GM12878 (cell line): ENCODE data around the gene HGS. TPM values are rescaled to one million over a fixed set of nuclear protein-coding genes. Genes with fewer than 3 reads are reported as not detected.

Source experiments
- ATAC-seq: fragments of 200-7000 bp; cut with Tn5 transposase; 3 replicates; pipeline ENCODE4 v1.9.1; 2020; ENCODE audit warnings: mild to moderate bottlenecking, moderate library complexity
- BruUV-seq: library from RNA; stranded (reverse); fragments of 400-500 nt; replicated peaks from 2 replicates; lab custom pipeline; 2021; lab: Mats Ljungman, UMichigan
- CTCF ChIA-PET: fragments of 300-600 bp; sonication (Branson Sonifier 250); formaldehyde crosslinking; extraction: SDS; loops from one replicate; lab custom pipeline; 2021; ENCODE audit warnings: inconsistent platforms; lab: Yijun Ruan, JAX
- POLR2A ChIA-PET: fragments of 350-600 bp; formaldehyde crosslinking; extraction: SDS; loops from one replicate; lab custom pipeline; 2021; ENCODE audit warnings: inconsistent platforms; lab: Charles Lee
- RAD21 ChIA-PET: fragments of 300-600 bp; sonication (Branson Sonifier 250); formaldehyde crosslinking; loops from one replicate; lab custom pipeline; 2023; ENCODE audit warnings: antibody characterized with exemption; ENCODE audit not compliant: unreplicated experiment; lab: Charles Lee
- SMC1A ChIA-PET: fragments of 300-600 bp; sonication (Branson Sonifier 250); formaldehyde crosslinking; loops from one replicate; lab custom pipeline; 2023; ENCODE audit not compliant: unreplicated experiment, uncharacterized antibody; lab: Charles Lee
- DNase-seq: peaks from one replicate; pipeline ENCODE4 v3.0.0-alpha.2; 2011; ENCODE audit warnings: low read depth, low spot score
- FAIRE-seq: peaks from 3 replicates; lab custom pipeline; 2011; peaks lifted over from hg19 to GRCh38; lab: Jason Lieb, UNC
- H2AFZ ChIP-seq: 2 replicates; pipeline ENCODE4 v1.6.0; 2011; ENCODE audit warnings: low read depth, low read length, control low read depth; ENCODE audit not compliant: control insufficient read depth
- H3K27ac ChIP-seq: 2 replicates; pipeline ENCODE4 v1.5.1; 2011; ENCODE audit warnings: control low read depth; ENCODE audit not compliant: control insufficient read depth, insufficient read depth
- H3K27me3 ChIP-seq, 2 experiments: replicated peaks in 1 of 2; 2 replicates each; pipeline versions ENCODE4 v1.6.0 to v1.6.1; 2011; ENCODE audit warnings: low read length in 1 of 2; ENCODE audit not compliant: control insufficient read depth in 2 of 2, insufficient read depth in 2 of 2
- H3K36me3 ChIP-seq, 2 experiments: 2 replicates each; pipeline ENCODE4 v1.5.1; 2011; ENCODE audit warnings: low read length in 1 of 2; ENCODE audit not compliant: control insufficient read depth in 2 of 2, insufficient read depth in 2 of 2
- H3K4me1 ChIP-seq: 2 replicates; pipeline ENCODE4 v1.6.1; 2011; ENCODE audit warnings: mild to moderate bottlenecking, low read length, moderate library complexity, mixed read lengths; ENCODE audit not compliant: control insufficient read depth, insufficient read depth
- H3K4me2 ChIP-seq: 2 replicates; pipeline ENCODE4 v1.6.0; 2011; ENCODE audit warnings: control low read depth; ENCODE audit not compliant: control insufficient read depth, insufficient read depth
- H3K4me3 ChIP-seq: fragments of 200-600 bp; sonication (generic); 2 replicates; pipeline ENCODE4 v1.5.1; 2016
- H3K79me2 ChIP-seq: 2 replicates; pipeline ENCODE4 v1.6.0; 2011; ENCODE audit warnings: low read length; ENCODE audit not compliant: control insufficient read depth, insufficient read depth
- H3K9ac ChIP-seq: 2 replicates; pipeline ENCODE4 v1.8.0; 2011; ENCODE audit warnings: low read length, control low read depth, mixed read lengths; ENCODE audit not compliant: control insufficient read depth, insufficient read depth
- H3K9me3 ChIP-seq: replicated peaks from 3 replicates; pipeline ENCODE4 v1.5.1; 2011; ENCODE audit warnings: mild to moderate bottlenecking, low read length; ENCODE audit not compliant: control insufficient read depth, insufficient read depth
- H4K20me1 ChIP-seq: 2 replicates; pipeline ENCODE4 v1.6.0; 2011; ENCODE audit not compliant: control insufficient read depth, insufficient read depth
- BRCA1 ChIP-seq: IDR thresholded peaks from 2 replicates; pipeline ENCODE4 v1.6.1; 2011; ENCODE audit warnings: low read depth, low read length, improper control_type of control experiment
- CTCF ChIP-seq, 3 experiments: IDR thresholded peaks in 2 of 3; conservative IDR thresholded peaks in 1 of 3; 2 replicates each; pipeline ENCODE4 v1.5.1; 2011; ENCODE audit warnings: low read depth in 3 of 3, low read length in 3 of 3, mild to moderate bottlenecking in 3 of 3, control low read depth in 2 of 3, moderate library complexity in 2 of 3, inconsistent platforms in 1 of 3, mixed read lengths in 1 of 3; ENCODE audit not compliant: control insufficient read depth in 2 of 3, insufficient read depth in 1 of 3; ENCODE audit errors: extremely low read depth in 1 of 3
- DPF2 ChIP-seq: fragments of 450-650 bp; IDR thresholded peaks from 2 replicates; pipeline ENCODE4 v1.6.1; 2017; ENCODE audit warnings: mild to moderate bottlenecking
- E2F8 ChIP-seq: fragments of 450-650 bp; IDR thresholded peaks from 2 replicates; pipeline ENCODE4 v1.6.1; 2018; ENCODE audit warnings: mild to moderate bottlenecking, low read depth, moderate library complexity; ENCODE audit not compliant: partially characterized antibody
- FOXM1 ChIP-seq: IDR thresholded peaks from 2 replicates; pipeline ENCODE4 v1.6.1; 2012; ENCODE audit warnings: low read depth, mild to moderate bottlenecking, inconsistent platforms, low read length, moderate library complexity
- IRF3 ChIP-seq: fragments of 450-650 bp; IDR thresholded peaks from 2 replicates; pipeline ENCODE4 v1.6.1; 2014; ENCODE audit warnings: mild to moderate bottlenecking
- MEF2B ChIP-seq: fragments of 450-650 bp; IDR thresholded peaks from 2 replicates; pipeline ENCODE4 v1.6.1; 2018; ENCODE audit warnings: mild to moderate bottlenecking, moderate library complexity; ENCODE audit not compliant: partially characterized antibody, poor library complexity, severe bottlenecking
- RB1 ChIP-seq: fragments of 450-650 bp; formaldehyde crosslinking; IDR thresholded peaks from 2 replicates; pipeline ENCODE4 v1.6.1; 2017; ENCODE audit warnings: mild to moderate bottlenecking, borderline replicate concordance
- SMAD1 ChIP-seq: fragments of 450-650 bp; IDR thresholded peaks from 2 replicates; pipeline ENCODE4 v1.6.1; 2018; ENCODE audit warnings: mild to moderate bottlenecking, low read depth; ENCODE audit not compliant: partially characterized antibody
- SMARCA5 ChIP-seq: fragments of 450-650 bp; IDR thresholded peaks from 2 replicates; pipeline ENCODE4 v1.6.1; 2017; ENCODE audit warnings: mild to moderate bottlenecking
- ZNF207 ChIP-seq: fragments of 450-650 bp; IDR thresholded peaks from 2 replicates; pipeline ENCODE4 v1.6.1; 2014; ENCODE audit warnings: antibody characterized with exemption, mild to moderate bottlenecking, borderline replicate concordance
- WGBS: methylation state at CpG from one replicate; pipeline ENCODE4 v1.1.6; 2016; ENCODE audit warnings: low lambda C conversion rate; ENCODE audit not compliant: insufficient replicate concordance, insufficient coverage; ENCODE audit errors: missing lambda C conversion rate; 5-methylcytosine and 5-hydroxymethylcytosine counted together
- in situ Hi-C: fragments of 300-500 bp; cut with MboI; formaldehyde crosslinking; loops from 9 replicates; pipeline ENCODE4 v1.14.3; 2018; ENCODE audit warnings: mixed read lengths
- intact Hi-C: fragments of 100-400 bp; cut with micrococcal nuclease; formaldehyde crosslinking; loops from one replicate; pipeline ENCODE4 v1.14.2; 2022; ENCODE audit not compliant: unreplicated experiment
- polyA plus RNA-seq, 11 experiments: library from polyadenylated mRNA; depleted of rRNA in 4 of 11; unstranded in 6 of 11; stranded (reverse) in 5 of 11; fragments of >200 nt; fragmentation: Nextera tagmentation in 4 of 11; fragmentation: Illumina TruSeq in 1 of 11; extraction: Ambion mirVana in 4 of 11; extraction: Trizol in 1 of 11; gene quantifications; 1 replicate in 1 of 11; 2 replicates in 10 of 11; pipeline versions ENCODE4 v1.2.1 to v1.2.3, GENCODE V29; 2011 to 2016; ENCODE audit warnings: inconsistent platforms in 2 of 11, missing spikeins in 2 of 11, low read depth in 1 of 11
- total RNA-seq, 4 experiments: library from RNA; depleted of rRNA in 3 of 4; stranded (reverse); fragments of >200 nt in 3 of 4; fragmentation: Illumina TruSeq in 1 of 4; extraction: Trizol in 1 of 4; gene quantifications; 2 replicates each; pipeline versions ENCODE4 v1.2.1 to v1.2.3, GENCODE V29; 2013 to 2021
- TF ChIP-seq, protein P1 (sequence below): IDR thresholded peaks from 2 replicates; pipeline ENCODE4 v1.6.1; 2012; ENCODE audit warnings: low read length, inconsistent platforms
- TF ChIP-seq, protein P2 (sequence below): fragments of 450-650 bp; IDR thresholded peaks from 2 replicates; pipeline ENCODE4 v1.6.1; 2016; ENCODE audit warnings: mild to moderate bottlenecking, moderate library complexity, borderline replicate concordance

HGS gene
- total and polyA plus RNA-seq, 10 of the 15 experiments (the other 5 are each of a cell fraction or from before 2014, with no cell fraction given): 2.2 to 85.6 (median 55.3) TPM

DNA sequence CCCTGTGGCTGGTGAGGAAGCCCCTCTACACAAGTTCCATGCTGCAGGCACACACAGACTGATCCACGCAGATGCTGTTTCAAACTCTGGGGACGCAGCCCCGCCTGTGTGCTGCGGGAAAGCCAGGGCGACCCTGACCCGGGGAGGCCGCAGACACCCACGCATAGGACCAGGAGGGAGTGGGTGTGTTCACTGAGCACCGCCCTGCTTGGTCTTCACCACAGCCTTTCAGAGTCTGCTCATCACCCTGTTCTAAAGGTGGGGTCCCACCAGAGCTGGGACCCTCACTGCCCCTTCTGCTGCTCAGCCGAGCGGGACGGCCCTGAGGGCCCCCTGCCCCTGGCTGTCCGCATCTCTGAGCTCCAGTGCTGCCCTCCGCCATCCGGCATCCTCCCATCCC is 39.3 kb upstream of the HGS start:
- CTCF ChIA-PET: no interaction called here
- RAD21 ChIA-PET: no interaction called here
- H2AFZ ChIP-seq: no peak overlapping the region
- intact Hi-C loops: no loop called here
- H3K27me3 ChIP-seq: no peaks in the 10 kb centered on the region; a peak in 2 of 4 replicates
- H3K4me2 ChIP-seq: no peak overlapping the region
- H3K27ac ChIP-seq: no peak overlapping the region
- no peak overlapping the region for H3K9ac ChIP-seq
- POLR2A ChIA-PET: interaction anchor here (0.5 kb wide), 1 partner anchor 203 kb away, joined by 3 read pairs; no protein-coding TSS in a partner anchor
- no peak for FAIRE-seq
- ATAC-seq: no peak
- 65% methylated on average over 15 of the region's 15 CpGs for WGBS
- no peak overlapping the region for H3K4me3 ChIP-seq
- H3K9me3 ChIP-seq: peaks cover 6% of the 10 kb centered on the region; the same call in 2 of the 3 replicates
- no peak for DNase-seq
- BruUV-seq: no TSS peak
- SMC1A ChIA-PET: no interaction called here
- no peaks in the 10 kb centered on the region for H3K4me1 ChIP-seq
- no peaks in the 10 kb centered on the region for H3K79me2 ChIP-seq
- H3K36me3 ChIP-seq: no peaks in the 10 kb centered on the region
- no peaks in the 10 kb centered on the region for H4K20me1 ChIP-seq
- in situ Hi-C loops: no loop called here
- TF ChIP-seq E2F8: no peak
- TF ChIP-seq RB1: no peak
- no peak for TF ChIP-seq CTCF (IDR thresholded peaks at IDR 0.05 in 2 of 3, conservative IDR thresholded peaks at IDR 0.05 in 1 of 3; ENCODE audit: control insufficient read depth in 2 of 3, extremely low read depth in 1 of 3, insufficient read depth in 1 of 3, low read depth in 3 of 3, low read length in 3 of 3)
- TF ChIP-seq BRCA1: no peak
- no peak for TF ChIP-seq SMARCA5
- TF ChIP-seq ZNF207: no peak
- TF ChIP-seq, protein P1, sequence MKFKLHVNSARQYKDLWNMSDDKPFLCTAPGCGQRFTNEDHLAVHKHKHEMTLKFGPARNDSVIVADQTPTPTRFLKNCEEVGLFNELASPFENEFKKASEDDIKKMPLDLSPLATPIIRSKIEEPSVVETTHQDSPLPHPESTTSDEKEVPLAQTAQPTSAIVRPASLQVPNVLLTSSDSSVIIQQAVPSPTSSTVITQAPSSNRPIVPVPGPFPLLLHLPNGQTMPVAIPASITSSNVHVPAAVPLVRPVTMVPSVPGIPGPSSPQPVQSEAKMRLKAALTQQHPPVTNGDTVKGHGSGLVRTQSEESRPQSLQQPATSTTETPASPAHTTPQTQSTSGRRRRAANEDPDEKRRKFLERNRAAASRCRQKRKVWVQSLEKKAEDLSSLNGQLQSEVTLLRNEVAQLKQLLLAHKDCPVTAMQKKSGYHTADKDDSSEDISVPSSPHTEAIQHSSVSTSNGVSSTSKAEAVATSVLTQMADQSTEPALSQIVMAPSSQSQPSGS: no peak
- TF ChIP-seq DPF2: no peak
- TF ChIP-seq, protein P2, sequence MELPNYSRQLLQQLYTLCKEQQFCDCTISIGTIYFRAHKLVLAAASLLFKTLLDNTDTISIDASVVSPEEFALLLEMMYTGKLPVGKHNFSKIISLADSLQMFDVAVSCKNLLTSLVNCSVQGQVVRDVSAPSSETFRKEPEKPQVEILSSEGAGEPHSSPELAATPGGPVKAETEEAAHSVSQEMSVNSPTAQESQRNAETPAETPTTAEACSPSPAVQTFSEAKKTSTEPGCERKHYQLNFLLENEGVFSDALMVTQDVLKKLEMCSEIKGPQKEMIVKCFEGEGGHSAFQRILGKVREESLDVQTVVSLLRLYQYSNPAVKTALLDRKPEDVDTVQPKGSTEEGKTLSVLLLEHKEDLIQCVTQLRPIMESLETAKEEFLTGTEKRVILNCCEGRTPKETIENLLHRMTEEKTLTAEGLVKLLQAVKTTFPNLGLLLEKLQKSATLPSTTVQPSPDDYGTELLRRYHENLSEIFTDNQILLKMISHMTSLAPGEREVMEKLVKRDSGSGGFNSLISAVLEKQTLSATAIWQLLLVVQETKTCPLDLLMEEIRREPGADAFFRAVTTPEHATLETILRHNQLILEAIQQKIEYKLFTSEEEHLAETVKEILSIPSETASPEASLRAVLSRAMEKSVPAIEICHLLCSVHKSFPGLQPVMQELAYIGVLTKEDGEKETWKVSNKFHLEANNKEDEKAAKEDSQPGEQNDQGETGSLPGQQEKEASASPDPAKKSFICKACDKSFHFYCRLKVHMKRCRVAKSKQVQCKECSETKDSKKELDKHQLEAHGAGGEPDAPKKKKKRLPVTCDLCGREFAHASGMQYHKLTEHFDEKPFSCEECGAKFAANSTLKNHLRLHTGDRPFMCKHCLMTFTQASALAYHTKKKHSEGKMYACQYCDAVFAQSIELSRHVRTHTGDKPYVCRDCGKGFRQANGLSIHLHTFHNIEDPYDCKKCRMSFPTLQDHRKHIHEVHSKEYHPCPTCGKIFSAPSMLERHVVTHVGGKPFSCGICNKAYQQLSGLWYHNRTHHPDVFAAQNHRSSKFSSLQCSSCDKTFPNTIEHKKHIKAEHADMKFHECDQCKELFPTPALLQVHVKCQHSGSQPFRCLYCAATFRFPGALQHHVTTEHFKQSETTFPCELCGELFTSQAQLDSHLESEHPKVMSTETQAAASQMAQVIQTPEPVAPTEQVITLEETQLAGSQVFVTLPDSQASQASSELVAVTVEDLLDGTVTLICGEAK: no peak
- no peak for TF ChIP-seq IRF3
- TF ChIP-seq SMAD1: no peak
- no peak for TF ChIP-seq MEF2B
- no peak for TF ChIP-seq FOXM1
